ENCODE results near the gene ATP4B. TPM values are rescaled to one million over a fixed set of nuclear protein-coding genes. Genes with fewer than 3 reads are reported as not detected.

Gene ATP4B
- total RNA-seq, 1 donor from 2014 or later = not detected

DNA sequence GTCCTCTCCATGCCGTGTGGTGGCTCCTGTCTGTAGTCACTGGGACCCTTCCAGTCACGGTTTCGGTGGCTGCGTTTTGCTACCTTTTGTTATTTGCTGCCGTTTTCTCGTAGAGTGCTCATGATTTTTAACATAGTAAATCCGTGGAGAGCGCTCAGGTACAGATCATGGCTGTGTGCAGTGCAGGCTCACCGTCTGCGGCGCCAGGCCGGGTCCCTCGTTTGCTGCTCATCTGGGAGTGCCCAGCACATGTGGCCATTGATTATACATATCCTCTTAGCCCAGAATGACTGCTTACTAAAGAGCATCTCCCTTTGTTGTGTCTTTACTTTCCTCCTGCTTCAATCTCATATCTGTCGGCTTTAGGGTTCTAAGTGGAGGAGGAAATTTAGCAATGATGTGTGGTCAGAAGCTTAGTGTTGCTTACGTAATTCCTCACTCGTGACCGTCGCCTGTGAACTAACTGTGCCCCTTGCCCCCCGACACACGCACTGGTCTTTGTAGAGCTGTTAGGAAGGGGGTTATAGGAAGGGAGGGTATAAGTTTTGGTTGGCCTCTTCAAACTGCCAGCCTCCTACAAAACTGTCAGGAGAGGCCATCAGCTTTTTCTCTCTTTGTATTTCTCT, 41.6 kb downstream of the ATP4B start:
- Mint-ChIP-seq H3K36me3 (ENCODE audit: low read depth) (peaks cover 27% of the 10 kb centered on the region), H3K4me3 (no peak overlapping the region), H3K4me1 (no peaks in the 10 kb centered on the region), H3K9me3 (no peaks in the 10 kb centered on the region), H3K27ac (no peak overlapping the region), H3K27me3 (no peaks in the 10 kb centered on the region)
- DNase-seq (no peak), ATAC-seq (ENCODE audit: low read depth) (no peak)
- CTCF ChIA-PET = no interaction called here
- POLR2A ChIA-PET = no interaction called here
- TF ChIP-seq, protein P1, sequence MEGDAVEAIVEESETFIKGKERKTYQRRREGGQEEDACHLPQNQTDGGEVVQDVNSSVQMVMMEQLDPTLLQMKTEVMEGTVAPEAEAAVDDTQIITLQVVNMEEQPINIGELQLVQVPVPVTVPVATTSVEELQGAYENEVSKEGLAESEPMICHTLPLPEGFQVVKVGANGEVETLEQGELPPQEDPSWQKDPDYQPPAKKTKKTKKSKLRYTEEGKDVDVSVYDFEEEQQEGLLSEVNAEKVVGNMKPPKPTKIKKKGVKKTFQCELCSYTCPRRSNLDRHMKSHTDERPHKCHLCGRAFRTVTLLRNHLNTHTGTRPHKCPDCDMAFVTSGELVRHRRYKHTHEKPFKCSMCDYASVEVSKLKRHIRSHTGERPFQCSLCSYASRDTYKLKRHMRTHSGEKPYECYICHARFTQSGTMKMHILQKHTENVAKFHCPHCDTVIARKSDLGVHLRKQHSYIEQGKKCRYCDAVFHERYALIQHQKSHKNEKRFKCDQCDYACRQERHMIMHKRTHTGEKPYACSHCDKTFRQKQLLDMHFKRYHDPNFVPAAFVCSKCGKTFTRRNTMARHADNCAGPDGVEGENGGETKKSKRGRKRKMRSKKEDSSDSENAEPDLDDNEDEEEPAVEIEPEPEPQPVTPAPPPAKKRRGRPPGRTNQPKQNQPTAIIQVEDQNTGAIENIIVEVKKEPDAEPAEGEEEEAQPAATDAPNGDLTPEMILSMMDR (IDR thresholded peaks at IDR 0.05) = no peak
- intact Hi-C loops (cut with micrococcal nuclease) = no loop called here

DNA sequence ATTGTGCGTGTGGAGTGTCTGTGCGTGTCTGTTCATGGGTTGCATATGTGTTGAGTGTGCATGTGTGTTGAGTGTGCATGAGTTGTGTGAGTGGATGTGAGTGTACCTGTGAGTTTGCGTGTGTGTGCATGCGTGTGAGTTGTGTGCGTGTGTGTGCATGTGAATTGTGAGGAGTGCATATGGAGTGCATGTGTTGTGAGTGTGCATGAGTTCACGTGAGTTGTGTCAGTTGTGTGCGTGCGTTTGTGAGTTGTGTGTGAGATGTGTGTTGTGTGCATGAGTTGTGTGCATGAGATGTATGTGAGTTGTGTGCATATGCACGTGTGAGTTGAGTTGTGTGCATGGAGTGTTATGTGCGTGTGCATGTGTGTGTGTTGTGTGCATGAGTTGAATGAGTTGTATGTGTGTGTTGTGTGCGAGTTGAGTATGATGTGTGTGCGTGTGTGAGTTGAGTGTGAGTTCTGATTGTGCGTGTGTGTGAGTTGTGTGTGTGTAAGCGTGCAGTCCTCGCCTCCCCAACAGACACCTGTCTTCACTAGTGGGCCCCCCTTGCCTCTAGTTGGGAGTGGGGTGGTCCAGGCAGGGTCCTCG, 44.1 kb downstream of the ATP4B start:
- Mint-ChIP-seq H3K27ac (no peak overlapping the region), H3K9me3 (no peaks in the 10 kb centered on the region), H3K4me1 (no peaks in the 10 kb centered on the region), H3K27me3 (no peaks in the 10 kb centered on the region), H3K4me3 (no peak overlapping the region), H3K36me3 (ENCODE audit: low read depth) (peaks cover 35% of the 10 kb centered on the region)
- ATAC-seq (ENCODE audit: low read depth) = no peak
- intact Hi-C loops (cut with micrococcal nuclease) = no loop called here
- TF ChIP-seq, protein P1 (IDR thresholded peaks at IDR 0.05) = no peak
- POLR2A ChIA-PET = no interaction called here
- CTCF ChIA-PET = no interaction called here
- DNase-seq = no peak

DNA sequence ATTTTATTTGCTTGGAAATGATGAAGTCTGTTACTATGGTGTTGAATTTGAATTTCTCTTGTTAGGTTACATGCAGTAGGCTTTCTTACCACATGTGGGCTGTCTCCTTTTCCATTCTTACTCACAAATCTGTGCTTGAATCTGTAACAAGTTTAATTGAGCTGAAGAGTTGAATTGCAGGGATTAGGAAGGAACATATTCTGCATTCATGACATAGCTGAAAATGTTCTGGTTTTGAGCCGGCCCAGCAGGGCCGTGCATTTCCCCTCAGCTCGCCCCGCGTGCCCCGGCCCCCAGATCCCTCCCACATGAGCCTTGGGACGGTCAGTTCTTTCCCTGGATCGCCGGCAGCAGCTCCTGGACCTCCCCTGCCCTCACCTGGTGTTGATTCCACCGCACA, 45.4 kb downstream of the ATP4B start:
- intact Hi-C loops (cut with micrococcal nuclease) = no loop called here
- Mint-ChIP-seq H3K36me3 (ENCODE audit: low read depth) (peaks cover 33% of the 10 kb centered on the region), H3K27ac (no peak overlapping the region), H3K4me3 (no peak overlapping the region), H3K27me3 (no peaks in the 10 kb centered on the region), H3K9me3 (no peaks in the 10 kb centered on the region), H3K4me1 (peaks cover 6% of the 10 kb centered on the region)
- POLR2A ChIA-PET = no interaction called here
- CTCF ChIA-PET = no interaction called here
- ATAC-seq (ENCODE audit: low read depth) = no peak
- TF ChIP-seq, protein P1 (IDR thresholded peaks at IDR 0.05) = no peak
- no peak for DNase-seq

DNA sequence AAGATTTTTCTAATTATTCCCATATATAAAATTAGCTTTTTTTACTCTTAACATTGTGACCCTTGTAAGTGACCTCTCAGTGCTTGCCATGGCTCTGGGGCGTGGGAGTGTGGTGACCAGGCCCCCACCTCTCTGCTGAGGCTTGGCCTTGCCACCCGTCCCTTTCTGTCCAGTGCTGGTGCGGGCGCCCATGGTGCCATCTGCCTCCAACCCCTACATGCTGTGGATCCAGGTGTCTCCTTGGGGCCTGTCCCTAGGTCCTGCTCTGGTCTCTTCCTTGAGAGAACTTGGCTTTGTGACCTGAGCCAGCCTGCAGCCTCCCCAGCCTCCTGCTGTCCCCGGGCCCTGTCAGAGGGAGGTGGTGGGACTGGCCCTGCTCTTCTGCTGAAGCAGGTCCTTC, 46.0 kb downstream of the ATP4B start:
- DNase-seq (no peak), ATAC-seq (ENCODE audit: low read depth) (no peak)
- no peak overlapping the region for H3K27ac Mint-ChIP-seq
- no peaks in the 10 kb centered on the region for H3K27me3 Mint-ChIP-seq
- peaks cover 33% of the 10 kb centered on the region for H3K36me3 Mint-ChIP-seq (ENCODE audit: low read depth)
- POLR2A ChIA-PET = no interaction called here
- H3K9me3 Mint-ChIP-seq = no peaks in the 10 kb centered on the region
- peaks cover 10% of the 10 kb centered on the region for H3K4me1 Mint-ChIP-seq
- intact Hi-C loops (cut with micrococcal nuclease) = no loop called here
- CTCF ChIA-PET = no interaction called here
- H3K4me3 Mint-ChIP-seq = no peak overlapping the region
- TF ChIP-seq, protein P1 (IDR thresholded peaks at IDR 0.05) = no peak

DNA sequence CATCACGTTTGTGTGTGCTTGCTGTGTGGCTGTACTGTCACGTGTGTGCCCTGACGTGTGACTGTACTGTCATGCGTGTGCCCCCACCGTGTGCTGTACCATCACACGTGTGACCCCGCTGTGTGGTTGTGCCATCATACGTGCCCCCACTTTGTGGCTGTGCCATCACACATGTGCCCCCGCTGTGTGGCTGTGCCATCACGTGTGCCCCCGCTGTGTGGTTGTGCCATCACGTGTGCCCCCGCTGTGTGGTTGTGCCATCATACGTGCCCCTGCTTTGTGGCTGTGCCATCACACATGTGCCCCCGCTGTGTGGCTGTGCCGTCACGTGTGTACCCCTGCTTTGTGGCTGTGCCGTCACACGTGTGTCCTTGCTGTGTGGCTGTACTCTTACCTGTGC, 47.7 kb downstream of the ATP4B start:
- TF ChIP-seq, protein P1 (IDR thresholded peaks at IDR 0.05) = no peak
- Mint-ChIP-seq H3K36me3 (ENCODE audit: low read depth) (peaks cover 36% of the 10 kb centered on the region), H3K27ac (no peak overlapping the region), H3K4me3 (no peak overlapping the region), H3K27me3 (no peaks in the 10 kb centered on the region), H3K4me1 (peaks cover 10% of the 10 kb centered on the region), H3K9me3 (no peaks in the 10 kb centered on the region)
- ATAC-seq (ENCODE audit: low read depth) (no peak), DNase-seq (no peak)
- CTCF ChIA-PET = no interaction called here
- POLR2A ChIA-PET = no interaction called here
- intact Hi-C loops (cut with micrococcal nuclease) = no loop called here

Measured in activated B cell treated with CpG ODN at 0.5 μM for 24 hours (primary cell).